Fibroblast of the aortic adventitia (primary cell): ENCODE results near the gene FIGN. TPM values are rescaled to one million over a fixed set of nuclear protein-coding genes. Genes with fewer than 3 reads are reported as not detected.

Experiments used
- DNase-seq: peaks from one replicate; pipeline ENCODE4 v3.0.0-alpha.2; 2010; ENCODE audit warnings: low read depth
- H3K4me3 ChIP-seq: 2 replicates; pipeline ENCODE4 v1.5.1; 2011; ENCODE audit warnings: low read depth, mild to moderate bottlenecking, control low read depth, low read length, moderate library complexity
- CTCF ChIP-seq: IDR thresholded peaks from 2 replicates; pipeline ENCODE4 v1.5.1; 2011; ENCODE audit warnings: mild to moderate bottlenecking, low read length, control low read depth, inconsistent platforms; ENCODE audit not compliant: insufficient read depth
- total RNA-seq: library from RNA; depleted of rRNA; stranded (reverse); fragments of >200 nt; gene quantifications from 2 replicates; pipeline ENCODE4 v1.2.3, GENCODE V29; 2012; ENCODE audit warnings: low replicate concordance

FIGN gene
- total RNA-seq, 1 donor, result 4.1 TPM

DNA sequence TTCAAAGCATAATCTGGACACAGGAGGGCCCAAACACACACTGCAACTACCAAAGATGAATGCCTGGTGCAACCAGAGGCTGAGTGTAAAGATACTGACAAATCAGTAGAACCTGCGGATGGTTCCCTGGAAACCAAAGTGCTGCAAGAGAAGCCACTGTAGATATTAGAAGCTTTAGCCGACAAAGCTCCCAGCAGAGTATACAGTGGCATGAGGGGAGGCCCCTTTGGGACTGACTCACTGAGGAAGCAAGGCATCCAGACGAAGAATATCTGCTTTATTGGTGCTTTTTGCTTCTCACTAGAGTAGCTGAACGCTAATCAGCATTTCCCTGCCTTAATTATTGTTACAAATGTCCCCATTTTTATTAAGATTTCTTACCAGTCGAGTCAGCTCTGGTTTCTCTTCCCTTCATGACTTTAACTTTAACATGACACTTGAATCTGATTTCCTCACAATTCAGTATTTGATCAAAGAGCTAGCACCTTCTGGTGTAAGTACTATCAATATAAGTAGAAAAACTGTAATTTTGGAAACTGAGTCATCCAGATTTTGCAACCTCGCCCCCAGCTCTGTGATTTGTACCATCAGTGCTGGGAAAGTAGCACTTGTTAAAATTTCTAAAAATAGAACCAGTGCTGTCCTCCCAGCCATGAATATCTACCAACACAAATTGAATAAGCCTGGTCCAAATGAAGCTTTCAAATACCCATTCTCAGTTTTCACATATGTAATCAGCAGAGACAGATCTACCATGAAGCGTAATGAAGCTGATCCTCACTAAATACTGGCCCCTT lies 34.2 kb downstream of the FIGN start:
- TF ChIP-seq CTCF, result no peak
- no peak for DNase-seq
- H3K4me3 ChIP-seq, result no peak overlapping the region

DNA sequence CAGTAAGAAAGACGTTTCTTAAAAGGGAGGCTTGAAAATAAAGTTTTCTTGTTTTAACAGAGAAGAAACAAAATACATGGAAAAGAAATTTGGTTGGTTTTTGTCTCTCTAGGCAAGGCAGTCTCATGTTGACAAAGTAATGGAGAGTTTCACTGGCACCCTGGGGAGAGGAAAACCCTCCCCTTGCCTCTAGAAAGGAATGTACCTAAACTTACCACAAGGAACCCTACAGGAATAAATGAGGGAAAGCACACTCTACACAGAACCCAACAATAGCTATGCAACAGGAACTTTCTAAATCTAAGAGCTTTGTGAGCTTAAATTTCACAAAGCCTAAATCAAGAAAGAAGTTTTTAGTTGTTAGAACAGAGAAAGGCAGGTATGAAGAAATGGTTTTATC lies 37.0 kb downstream of the FIGN start:
- DNase-seq, result no peak
- H3K4me3 ChIP-seq, result no peak overlapping the region
- TF ChIP-seq CTCF, result no peak

DNA sequence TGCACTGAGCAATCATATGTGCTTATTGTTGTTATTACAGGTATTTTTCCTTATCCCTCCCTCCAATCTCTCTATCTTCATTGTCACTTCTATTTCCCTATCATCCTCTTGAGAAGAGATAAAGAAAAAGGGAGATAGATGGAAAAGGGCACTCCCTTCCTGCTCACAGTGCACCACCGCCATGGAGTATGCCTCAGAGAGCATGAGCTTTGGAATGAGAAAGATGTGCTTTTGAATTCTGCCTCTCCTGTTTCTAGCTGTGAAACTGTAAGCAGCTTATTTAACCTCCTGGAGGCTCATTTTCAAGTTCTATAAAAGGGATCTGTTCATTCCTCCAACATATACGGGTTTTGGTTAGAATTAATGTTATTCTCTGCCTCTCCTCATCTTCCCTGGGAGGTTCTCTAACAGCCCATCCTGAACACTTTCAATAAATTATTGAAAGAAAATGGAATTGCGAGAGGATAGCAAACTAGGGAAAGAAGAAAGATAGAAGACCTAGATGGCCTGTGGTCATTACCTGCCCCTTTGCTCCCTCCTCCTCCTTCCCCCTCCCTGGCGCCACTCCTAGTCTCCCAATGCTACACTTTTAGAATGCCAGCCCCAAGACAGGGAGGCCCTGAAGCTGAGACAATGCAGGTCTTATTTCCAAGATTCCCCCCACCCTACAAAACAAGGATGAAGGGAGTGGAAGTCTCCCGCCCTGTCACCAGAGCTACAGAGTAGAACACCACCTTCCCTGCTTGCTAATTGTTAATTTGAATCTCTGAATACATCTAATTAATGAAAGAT lies 37.8 kb downstream of the FIGN start:
- no peak overlapping the region for H3K4me3 ChIP-seq
- no peak for TF ChIP-seq CTCF
- DNase-seq, result no peak

- TF ChIP-seq CTCF, result no peak
- H3K4me3 ChIP-seq, result no peak overlapping the region
- DNase-seq, result no peak
Measured at GRCh38 chr2:163697429-163697828, 38.4 kb downstream of the FIGN start.

DNA sequence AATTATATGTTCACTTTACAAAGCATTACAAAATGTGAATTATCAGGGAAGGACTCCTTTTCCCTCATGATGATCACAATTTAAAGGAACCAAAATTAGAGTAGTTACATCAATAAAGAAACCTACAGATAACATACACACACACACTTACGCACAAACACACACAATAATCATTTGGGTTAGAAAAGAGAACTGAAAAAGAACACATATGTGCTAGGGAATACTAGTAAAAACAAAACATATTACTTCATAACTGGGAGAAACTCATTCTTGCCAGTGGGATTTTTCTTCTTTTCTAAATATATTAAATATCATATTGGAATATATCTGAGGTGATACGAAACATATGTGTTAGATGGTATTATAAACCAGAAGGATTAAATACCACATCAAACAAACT lies 42.3 kb downstream of the FIGN start:
- no peak for TF ChIP-seq CTCF
- no peak for DNase-seq
- no peak overlapping the region for H3K4me3 ChIP-seq

DNA sequence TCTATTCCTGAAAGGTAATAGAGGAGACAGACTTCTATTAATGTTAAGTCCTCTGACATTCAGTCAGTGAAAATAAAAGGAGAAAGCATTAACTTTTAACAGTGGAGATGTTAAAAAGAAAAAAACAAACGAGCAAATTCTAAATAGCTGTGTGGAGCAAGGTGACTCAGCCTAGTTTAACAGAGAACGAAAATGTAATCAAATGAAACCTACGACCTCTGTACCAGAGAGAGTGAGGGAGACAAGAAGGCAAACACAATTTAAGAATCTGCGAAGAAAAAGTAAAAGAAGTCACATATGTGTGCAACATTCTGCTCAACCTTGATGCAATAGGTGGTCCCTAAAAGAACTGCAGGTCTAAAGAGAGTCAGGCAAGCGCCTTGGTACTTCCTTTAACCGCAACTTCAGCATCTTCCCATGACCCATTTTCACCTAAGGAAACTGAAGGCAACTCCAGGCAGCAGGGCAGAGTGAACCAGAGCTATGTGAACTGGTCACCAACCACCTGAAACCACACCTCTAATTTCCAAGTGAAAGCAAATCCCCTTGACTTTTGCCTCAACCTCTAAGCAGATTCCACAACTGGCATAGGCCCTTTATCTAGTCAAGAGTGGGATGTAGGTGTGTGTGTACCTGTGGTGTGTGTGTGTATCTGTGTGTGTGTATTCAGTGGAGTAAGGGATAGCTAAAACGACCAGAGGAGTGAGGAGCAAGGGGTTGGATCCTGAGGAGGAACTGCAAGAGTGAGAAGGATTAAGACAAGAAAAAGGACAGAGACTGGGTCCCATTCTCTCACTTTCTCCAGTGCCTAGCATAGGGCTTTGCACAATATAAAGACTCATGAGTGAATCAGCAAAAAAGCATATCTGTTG lies 43.0 kb downstream of the FIGN start:
- no peak for TF ChIP-seq CTCF
- no peak overlapping the region for H3K4me3 ChIP-seq
- peak; percentile 35 for DNase-seq
